ENCODE data around the gene ZMYND10. TPM values are rescaled to one million over a fixed set of nuclear protein-coding genes. Genes with fewer than 3 reads are reported as not detected.

ZMYND10 gene
- polyA plus RNA-seq, 1 donor = 4.2 TPM

Other genes starting within 250 kb of the ZMYND10 start
- 69.8 TPM for gene SEMA3F, start 190.4 kb downstream of the ZMYND10 start, polyA plus RNA-seq (ENCODE audit: insufficient read length)
- gene GNAT1, start 154.1 kb downstream of the ZMYND10 start, polyA plus RNA-seq (ENCODE audit: insufficient read length) = not detected
- gene SLC38A3, start 140.5 kb downstream of the ZMYND10 start, polyA plus RNA-seq (ENCODE audit: insufficient read length) = 9.4 TPM
- gene GNAI2, start 109.5 kb downstream of the ZMYND10 start, polyA plus RNA-seq (ENCODE audit: insufficient read length) = 181 TPM
- gene SEMA3B, start 76.6 kb downstream of the ZMYND10 start, polyA plus RNA-seq (ENCODE audit: insufficient read length) = 78.6 TPM
- 0.58 TPM for gene LSMEM2, start 66.6 kb downstream of the ZMYND10 start, polyA plus RNA-seq (ENCODE audit: insufficient read length)
- 37.0 TPM for gene IFRD2, start 53.3 kb downstream of the ZMYND10 start, polyA plus RNA-seq (ENCODE audit: insufficient read length)
- gene HYAL3, start 46.3 kb downstream of the ZMYND10 start, polyA plus RNA-seq (ENCODE audit: insufficient read length) = 4.1 TPM
- gene NAA80, start 46.3 kb downstream of the ZMYND10 start, polyA plus RNA-seq (ENCODE audit: insufficient read length) = 9.8 TPM
- gene HYAL1, start 42.2 kb downstream of the ZMYND10 start, polyA plus RNA-seq (ENCODE audit: insufficient read length) = 6.5 TPM
- gene HYAL2, start 23.0 kb downstream of the ZMYND10 start, polyA plus RNA-seq (ENCODE audit: insufficient read length) = 53.6 TPM
- gene TUSC2, start 17.5 kb downstream of the ZMYND10 start, polyA plus RNA-seq (ENCODE audit: insufficient read length) = 22.0 TPM
- 19.6 TPM for gene RASSF1, start 4.9 kb downstream of the ZMYND10 start, polyA plus RNA-seq (ENCODE audit: insufficient read length)
- 34.8 TPM for gene NPRL2, start 5.0 kb upstream of the ZMYND10 start, polyA plus RNA-seq (ENCODE audit: insufficient read length)
- 14.1 TPM for gene CYB561D2, start 5.1 kb upstream of the ZMYND10 start, polyA plus RNA-seq (ENCODE audit: insufficient read length)
- 28.6 TPM for gene TMEM115, start 13.8 kb upstream of the ZMYND10 start, polyA plus RNA-seq (ENCODE audit: insufficient read length)
- gene CACNA2D2, start 157.9 kb upstream of the ZMYND10 start, polyA plus RNA-seq (ENCODE audit: insufficient read length) = 14.6 TPM
- gene C3orf18, start 222.0 kb upstream of the ZMYND10 start, polyA plus RNA-seq (ENCODE audit: insufficient read length) = 19.4 TPM
- gene HEMK1, start 223.8 kb upstream of the ZMYND10 start, polyA plus RNA-seq (ENCODE audit: insufficient read length) = 22.8 TPM